Thyroid gland (tissue), 4 donors: ENCODE measurements around the gene PPBP.

Experiments used
- POLR2A ChIP-seq, 2 donors: fragments of 450-650 bp; IDR thresholded peaks; one replicate each; pipeline ENCODE4 v1.6.1; 2017; ENCODE audit warnings: antibody characterized with exemption in 2 of 2, mild to moderate bottlenecking in 2 of 2, moderate library complexity in 1 of 2
- TF ChIP-seq, protein P1 (sequence below), 6 experiments: fragments of 200-600 bp in 3 of 6; fragments of 450-650 bp in 3 of 6; sonication (generic) in 3 of 6; IDR thresholded peaks; one replicate each; pipeline ENCODE4 v1.5.1; 2016 to 2019; ENCODE audit warnings: antibody characterized with exemption in 6 of 6, mild to moderate bottlenecking in 2 of 6, inconsistent platforms in 1 of 6, moderate library complexity in 1 of 6

GRCh38 chr4:74009307-74009706 is 21.3 kb upstream of the PPBP start:
- no peak for TF ChIP-seq POLR2A (IDR thresholded peaks at IDR 0.05)
- TF ChIP-seq, protein P1, sequence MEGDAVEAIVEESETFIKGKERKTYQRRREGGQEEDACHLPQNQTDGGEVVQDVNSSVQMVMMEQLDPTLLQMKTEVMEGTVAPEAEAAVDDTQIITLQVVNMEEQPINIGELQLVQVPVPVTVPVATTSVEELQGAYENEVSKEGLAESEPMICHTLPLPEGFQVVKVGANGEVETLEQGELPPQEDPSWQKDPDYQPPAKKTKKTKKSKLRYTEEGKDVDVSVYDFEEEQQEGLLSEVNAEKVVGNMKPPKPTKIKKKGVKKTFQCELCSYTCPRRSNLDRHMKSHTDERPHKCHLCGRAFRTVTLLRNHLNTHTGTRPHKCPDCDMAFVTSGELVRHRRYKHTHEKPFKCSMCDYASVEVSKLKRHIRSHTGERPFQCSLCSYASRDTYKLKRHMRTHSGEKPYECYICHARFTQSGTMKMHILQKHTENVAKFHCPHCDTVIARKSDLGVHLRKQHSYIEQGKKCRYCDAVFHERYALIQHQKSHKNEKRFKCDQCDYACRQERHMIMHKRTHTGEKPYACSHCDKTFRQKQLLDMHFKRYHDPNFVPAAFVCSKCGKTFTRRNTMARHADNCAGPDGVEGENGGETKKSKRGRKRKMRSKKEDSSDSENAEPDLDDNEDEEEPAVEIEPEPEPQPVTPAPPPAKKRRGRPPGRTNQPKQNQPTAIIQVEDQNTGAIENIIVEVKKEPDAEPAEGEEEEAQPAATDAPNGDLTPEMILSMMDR (IDR thresholded peaks at IDR 0.05): no peak
